Measurements from ENCODE around the gene MSANTD3.

The MSANTD3 gene

GRCh38 chr9:100443781-100444768 lies 17.1 kb downstream of the MSANTD3 start:
- ChIA-PET CTCF (no interaction called here), POLR2A (no interaction called here)
- TF ChIP-seq PKNOX1 (IDR thresholded peaks at IDR 0.05) = no peak
- no peak for DNase-seq (ENCODE audit: extremely low spot score)

GRCh38 chr9:100445161-100445902 lies 18.4 kb downstream of the MSANTD3 start:
- DNase-seq (ENCODE audit: extremely low spot score) = no peak
- ChIA-PET CTCF (no interaction called here), POLR2A (no interaction called here)
- TF ChIP-seq FOXM1 (IDR thresholded peaks at IDR 0.05; ENCODE audit: borderline replicate concordance) = no peak

- CTCF ChIA-PET = interaction anchor here (0.7 kb wide), 1 partner anchor 103 kb away, joined by 4 read pairs; no protein-coding TSS in a partner anchor
- POLR2A ChIA-PET = no interaction called here
- DNase-seq (ENCODE audit: extremely low spot score) = no peak
Measured at GRCh38 chr9:100445903-100446549, 19.1 kb downstream of the MSANTD3 start.

GRCh38 chr9:100447041-100447440 lies 20.1 kb downstream of the MSANTD3 start:
- ChIA-PET CTCF (interaction anchor here (0.7 kb wide), 1 partner anchor 11 kb away, joined by 3 read pairs; no protein-coding TSS in a partner anchor), POLR2A (no interaction called here)
- no peak for DNase-seq (ENCODE audit: extremely low spot score)
- no peak for TF ChIP-seq NFRKB (IDR thresholded peaks at IDR 0.05)
- TF ChIP-seq FOXK2 (IDR thresholded peaks at IDR 0.05) = no peak

More at GRCh38 chr9:100445903-100446549, 19.1 kb downstream of the MSANTD3 start:
- TF ChIP-seq NFRKB (IDR thresholded peaks at IDR 0.05) = no peak
- TF ChIP-seq BHLHE40 (IDR thresholded peaks at IDR 0.05; ENCODE audit: borderline replicate concordance) = no peak
- no peak for TF ChIP-seq L3MBTL2 (conservative IDR thresholded peaks at IDR 0.05)
- TF ChIP-seq ELF4 (IDR thresholded peaks at IDR 0.05) = no peak
- TF ChIP-seq ARNT (IDR thresholded peaks at IDR 0.05) = no peak
- no peak for TF ChIP-seq FOXA1 (IDR thresholded peaks at IDR 0.05)
- TF ChIP-seq ZNF384 (IDR thresholded peaks at IDR 0.05) = no peak
- no peak for TF ChIP-seq TARDBP (IDR thresholded peaks at IDR 0.05)
- no peak for TF ChIP-seq CTBP1 (IDR thresholded peaks at IDR 0.05; ENCODE audit: borderline replicate concordance)
- no peak for TF ChIP-seq HDGF (IDR thresholded peaks at IDR 0.05; ENCODE audit: borderline replicate concordance)
- TF ChIP-seq LEF1 (IDR thresholded peaks at IDR 0.05; ENCODE audit: borderline replicate concordance) = no peak
- TF ChIP-seq FOXK2 (IDR thresholded peaks at IDR 0.05) = no peak
- TF ChIP-seq SUZ12 (IDR thresholded peaks at IDR 0.05) = no peak
- no peak for TF ChIP-seq FOXM1 (IDR thresholded peaks at IDR 0.05; ENCODE audit: borderline replicate concordance)
- TF ChIP-seq SP1 (IDR thresholded peaks at IDR 0.05) = no peak
- no peak for TF ChIP-seq PKNOX1 (IDR thresholded peaks at IDR 0.05)

- POLR2A ChIA-PET = no interaction called here
- TF ChIP-seq ZNF384 (IDR thresholded peaks at IDR 0.05) (no peak), CTBP1 (IDR thresholded peaks at IDR 0.05; ENCODE audit: borderline replicate concordance) (no peak), ELF4 (IDR thresholded peaks at IDR 0.05) (no peak), NFRKB (IDR thresholded peaks at IDR 0.05) (no peak), L3MBTL2 (conservative IDR thresholded peaks at IDR 0.05) (no peak), FOXM1 (IDR thresholded peaks at IDR 0.05; ENCODE audit: borderline replicate concordance) (no peak), FOXK2 (IDR thresholded peaks at IDR 0.05) (no peak), BHLHE40 (IDR thresholded peaks at IDR 0.05; ENCODE audit: borderline replicate concordance) (no peak), PKNOX1 (IDR thresholded peaks at IDR 0.05) (no peak), LEF1 (IDR thresholded peaks at IDR 0.05; ENCODE audit: borderline replicate concordance) (no peak), HDGF (IDR thresholded peaks at IDR 0.05; ENCODE audit: borderline replicate concordance) (no peak), FOXA1 (IDR thresholded peaks at IDR 0.05) (no peak), SUZ12 (IDR thresholded peaks at IDR 0.05) (no peak), SP1 (IDR thresholded peaks at IDR 0.05) (no peak), TARDBP (IDR thresholded peaks at IDR 0.05) (no peak), ARNT (IDR thresholded peaks at IDR 0.05) (no peak)
- DNase-seq (ENCODE audit: extremely low spot score) = no peak
- CTCF ChIA-PET = no interaction called here
Measured at GRCh38 chr9:100448266-100448665, 21.3 kb downstream of the MSANTD3 start.

- DNase-seq (ENCODE audit: extremely low spot score) = no peak
- ChIA-PET CTCF (interaction anchor here (1.0 kb wide), 1 partner anchor 11 kb away, joined by 3 read pairs; no protein-coding TSS in a partner anchor), POLR2A (no interaction called here)
- TF ChIP-seq FOXK2 (IDR thresholded peaks at IDR 0.05) = no peak
- TF ChIP-seq ARNT (IDR thresholded peaks at IDR 0.05) = no peak
- TF ChIP-seq TARDBP (IDR thresholded peaks at IDR 0.05) = no peak
- TF ChIP-seq BHLHE40 (IDR thresholded peaks at IDR 0.05; ENCODE audit: borderline replicate concordance) = no peak
- no peak for TF ChIP-seq ELF4 (IDR thresholded peaks at IDR 0.05)
- TF ChIP-seq L3MBTL2 (conservative IDR thresholded peaks at IDR 0.05) = no peak
- TF ChIP-seq SP1 (IDR thresholded peaks at IDR 0.05) = no peak
- no peak for TF ChIP-seq CTBP1 (IDR thresholded peaks at IDR 0.05; ENCODE audit: borderline replicate concordance)
- no peak for TF ChIP-seq FOXM1 (IDR thresholded peaks at IDR 0.05; ENCODE audit: borderline replicate concordance)
- no peak for TF ChIP-seq LEF1 (IDR thresholded peaks at IDR 0.05; ENCODE audit: borderline replicate concordance)
- TF ChIP-seq FOXA1 (IDR thresholded peaks at IDR 0.05) = no peak
- TF ChIP-seq HDGF (IDR thresholded peaks at IDR 0.05; ENCODE audit: borderline replicate concordance) = no peak
- TF ChIP-seq PKNOX1 (IDR thresholded peaks at IDR 0.05) = no peak
- TF ChIP-seq ZNF384 (IDR thresholded peaks at IDR 0.05) = no peak
Measured at GRCh38 chr9:100449420-100449819, 22.5 kb downstream of the MSANTD3 start.

All from HEK293T (cell line).